ENCODE data around the gene OR13A1. TPM values are rescaled to one million over a fixed set of nuclear protein-coding genes. Genes with fewer than 3 reads are reported as not detected.

Gene OR13A1
- total RNA-seq, 1 donor from 2014 or later, result not detected

Other genes with a start within 250 kb of the OR13A1 start
- gene ALOX5, start 58.6 kb upstream of the OR13A1 start, total RNA-seq, result not detected in 2 replicates